T-helper 1 cell (primary cell): ENCODE measurements around the gene IKBKE.

Experiments
- DNase-seq, 5 donors: peaks; one replicate each; pipeline ENCODE4 v3.0.0-alpha.2; 2012 to 2020

The IKBKE gene

DNA sequence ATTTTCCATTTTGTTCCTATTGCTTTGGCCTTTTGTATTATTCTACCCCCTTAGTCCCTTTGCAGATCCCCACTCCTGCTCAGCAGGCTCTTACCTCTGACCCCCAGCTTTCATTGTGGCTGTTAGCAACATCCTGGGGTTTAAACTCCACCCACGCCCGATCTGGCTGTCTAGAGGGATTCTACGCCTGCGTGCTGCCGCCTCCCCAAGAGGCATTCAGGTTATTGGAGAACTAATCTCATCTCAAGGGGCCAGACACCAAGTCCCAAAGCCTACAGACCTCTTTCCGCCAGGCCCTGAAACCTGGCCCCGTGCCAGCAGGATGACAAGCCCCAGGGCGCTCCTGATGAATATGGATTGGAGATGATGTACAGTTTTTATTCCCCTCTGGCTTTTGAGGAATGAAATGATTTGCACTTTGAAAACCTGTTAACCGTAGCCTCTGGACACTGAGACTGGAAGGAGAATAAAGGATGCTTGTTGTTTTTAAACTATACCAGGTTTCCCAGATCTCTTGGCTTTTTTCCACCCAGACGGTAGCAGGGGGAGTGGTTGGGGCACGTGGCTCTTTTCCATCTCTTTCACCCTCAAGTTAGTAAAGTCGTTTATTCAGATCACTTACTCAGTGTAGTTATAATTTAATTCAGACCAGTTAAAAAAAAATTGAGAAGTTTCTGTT, 14.5 kb upstream of the IKBKE start:
- DNase-seq: no peak

DNA sequence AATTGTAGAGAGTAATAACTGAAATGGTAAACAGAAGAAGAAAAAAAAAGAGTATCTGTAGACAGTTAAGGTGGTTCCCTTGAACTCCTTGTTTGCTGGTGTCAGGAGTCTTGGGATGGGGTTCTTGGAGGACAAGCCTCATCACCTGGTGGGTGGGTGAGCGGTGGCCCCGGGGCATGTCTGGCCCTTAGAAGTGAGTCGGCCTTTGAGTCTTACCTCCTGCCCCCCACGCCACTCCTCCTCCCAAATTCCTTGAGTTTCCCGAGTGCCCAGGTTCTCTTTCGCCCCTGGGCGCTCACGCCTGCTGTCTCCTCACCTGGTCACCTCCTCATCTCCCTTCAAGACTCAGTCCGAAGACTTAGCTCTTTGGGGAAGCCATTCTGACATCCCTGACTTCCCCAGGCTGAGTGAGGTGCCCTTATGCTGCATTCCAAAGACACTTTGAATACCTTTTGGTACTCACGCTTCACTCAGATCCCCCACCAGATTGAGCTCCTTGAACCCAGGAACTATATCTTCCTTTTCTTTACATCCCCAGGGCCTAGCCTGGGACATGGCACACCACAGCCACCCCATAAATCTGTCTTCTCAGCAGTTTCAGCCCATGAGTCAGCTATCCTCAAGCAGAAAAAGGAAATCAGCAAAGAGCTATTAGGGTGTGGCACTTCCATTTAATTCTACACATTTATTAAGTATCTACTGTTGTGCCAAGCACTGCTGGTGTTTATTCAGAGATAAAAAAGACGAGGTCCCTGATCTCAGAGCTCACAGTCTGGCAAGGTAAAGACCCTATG, 13.5 kb upstream of the IKBKE start:
- peak in 1 of 5 donors; percentile 16 for DNase-seq

DNA sequence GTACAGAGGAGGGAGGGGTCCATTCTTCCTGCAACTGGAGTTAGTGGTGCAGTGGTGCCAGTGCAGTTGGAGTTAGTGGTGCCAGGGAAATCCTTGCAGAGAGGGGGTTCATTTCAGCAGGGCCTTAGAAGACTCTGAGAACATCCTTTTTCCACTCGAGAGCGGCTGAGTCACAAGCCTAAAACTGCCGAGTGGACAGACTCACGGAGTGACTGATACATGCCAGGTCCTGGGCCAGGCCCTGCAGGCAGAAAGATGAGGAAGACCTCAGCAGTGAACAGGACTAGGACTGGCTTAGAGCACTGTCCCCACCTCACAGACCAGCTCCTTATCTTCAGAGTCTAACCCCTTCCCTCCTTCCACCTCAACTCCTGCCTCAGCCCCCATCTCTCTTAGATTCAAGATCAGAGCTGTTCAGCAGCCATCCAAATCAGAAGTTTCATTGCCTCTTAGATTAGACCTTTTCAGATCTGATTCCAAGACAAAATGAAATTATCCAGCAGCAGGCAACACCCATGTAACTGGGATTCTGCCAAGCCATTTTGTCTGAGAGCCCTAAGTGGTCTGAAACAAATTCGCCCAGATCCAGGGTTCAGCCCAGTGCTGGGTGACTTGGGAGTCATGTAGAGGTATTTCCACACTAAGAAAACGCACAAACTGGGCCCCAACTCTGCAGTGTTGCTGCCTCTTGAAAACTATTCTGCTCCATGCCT, 12.7 kb upstream of the IKBKE start:
- DNase-seq: no peak

DNA sequence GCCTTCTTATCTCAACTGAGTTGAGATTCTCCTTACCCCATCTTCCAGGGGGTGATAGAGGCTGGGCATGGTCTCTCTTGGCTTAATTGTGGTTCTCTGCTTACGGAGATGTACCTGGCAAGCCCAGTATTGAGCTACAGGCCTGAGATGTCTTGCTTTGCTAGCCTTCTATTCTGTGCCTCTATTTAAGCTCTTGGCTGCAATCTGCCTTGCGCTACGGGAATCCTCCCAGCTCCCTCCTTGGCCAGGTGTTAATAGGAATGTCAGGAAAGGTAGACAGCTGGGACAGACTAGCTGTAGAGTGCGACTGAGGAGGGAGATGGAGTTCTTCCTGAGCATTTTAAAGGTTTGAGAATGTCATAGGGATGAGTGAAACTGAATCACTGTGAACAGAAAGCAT, 10.6 kb upstream of the IKBKE start:
- no peak for DNase-seq

DNA sequence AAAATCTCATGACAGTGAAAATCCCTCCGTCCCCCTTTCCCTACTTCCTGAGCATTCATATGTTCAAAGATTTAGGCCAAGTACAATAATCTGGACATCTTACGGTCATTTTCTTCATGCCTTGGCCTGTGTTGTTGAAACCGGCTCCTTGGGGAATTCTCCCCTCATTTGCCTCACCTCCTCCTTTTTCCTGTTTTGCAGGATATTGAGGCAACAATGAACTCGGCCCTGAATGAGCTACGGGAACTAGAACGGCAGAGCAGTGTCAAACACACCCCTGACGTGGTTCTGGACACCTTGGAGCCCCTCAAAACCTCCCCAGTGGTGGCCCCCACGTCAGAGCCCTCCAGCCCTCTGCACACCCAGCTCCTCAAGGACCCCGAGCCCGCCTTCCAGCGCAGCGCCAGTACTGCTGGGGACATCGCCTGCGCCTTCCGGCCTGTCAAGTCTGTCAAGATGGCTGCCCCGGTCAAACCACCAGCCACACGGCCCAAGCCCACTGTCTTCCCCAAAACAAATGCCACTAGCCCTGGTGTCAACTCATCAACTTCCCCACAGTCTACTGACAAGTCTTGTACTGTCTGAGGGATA, 9.3 kb upstream of the IKBKE start:
- no peak for DNase-seq

DNA sequence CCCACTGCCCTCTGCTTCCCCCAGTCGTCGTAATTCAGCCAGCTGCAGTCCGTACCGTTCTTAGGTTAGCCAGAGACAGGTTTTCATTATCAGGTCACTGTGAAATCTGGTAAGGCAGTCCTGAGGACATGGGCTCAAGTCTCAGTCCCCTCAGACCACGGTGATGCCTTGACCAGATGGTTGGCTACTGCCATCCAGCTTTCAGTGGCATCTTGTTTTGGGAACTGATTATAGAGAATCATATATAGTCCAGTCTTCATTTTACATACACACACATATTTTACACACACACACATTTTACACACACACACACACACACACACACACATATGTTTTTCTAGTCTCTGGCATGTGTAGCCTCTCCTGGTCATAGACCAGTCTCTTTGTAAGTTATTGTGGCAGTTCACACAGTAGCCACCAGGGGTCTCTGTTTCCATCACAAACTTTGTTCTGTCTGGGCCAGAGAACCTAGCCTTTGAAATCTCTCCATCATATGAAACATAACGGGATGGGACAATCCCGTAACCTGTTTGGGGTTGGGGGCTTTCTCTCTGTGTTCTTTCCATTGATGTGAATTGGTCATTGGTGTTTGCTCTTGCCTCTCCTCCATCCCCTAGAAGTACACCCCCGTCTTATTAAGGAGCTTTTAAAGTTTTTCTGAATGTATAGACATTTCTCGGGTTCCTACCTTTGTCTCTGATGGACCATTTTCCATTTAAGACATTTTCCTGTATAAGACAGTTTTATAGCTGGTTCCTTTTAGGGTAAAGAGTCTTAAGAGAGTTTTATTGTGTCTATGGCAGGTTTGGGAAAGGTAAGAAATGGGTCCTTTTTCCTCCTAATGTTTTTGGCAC, 8.4 kb upstream of the IKBKE start:
- DNase-seq: peak in 4 of 5 donors; percentile 42 to 72 (median 66)

DNA sequence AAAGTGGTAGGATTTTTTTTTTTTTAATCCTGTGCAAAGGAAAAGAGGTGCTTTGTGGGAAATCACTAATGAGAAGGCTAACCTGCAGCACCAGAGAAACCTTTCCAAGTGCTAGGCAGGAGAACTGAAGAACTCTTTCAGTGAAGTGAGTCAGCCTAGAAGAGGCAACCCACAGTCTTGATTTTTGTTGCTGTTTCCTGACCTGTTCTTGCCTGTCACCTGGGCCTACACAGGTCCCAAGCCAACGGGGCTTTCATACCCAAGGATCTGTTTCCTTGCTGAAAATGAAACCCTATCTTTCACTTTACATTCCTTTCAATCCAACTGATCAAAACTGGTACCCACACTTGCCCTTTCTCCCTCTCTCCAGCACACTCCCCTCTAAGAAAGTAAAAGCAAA, 7.1 kb upstream of the IKBKE start:
- DNase-seq: peak in 1 of 5 donors; percentile 28

DNA sequence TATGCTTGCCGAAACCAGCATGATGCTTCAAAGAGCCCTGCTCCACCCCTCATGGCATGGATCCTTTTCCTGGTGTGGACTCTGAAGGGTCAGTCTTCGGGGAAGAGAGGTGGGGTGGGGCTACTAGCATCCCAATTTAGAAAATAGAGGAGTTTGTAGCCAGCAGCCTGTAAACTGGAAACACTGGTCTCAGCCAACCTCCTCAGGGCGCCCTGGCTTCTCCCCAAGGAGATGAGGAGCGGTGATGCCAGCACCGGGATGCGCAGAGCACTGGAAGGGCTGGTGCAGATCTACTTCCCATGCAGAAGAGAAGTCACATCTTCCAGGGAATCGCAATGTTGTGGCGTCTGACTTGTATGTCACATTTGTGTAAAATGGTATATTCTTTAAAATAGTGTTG, 6.4 kb upstream of the IKBKE start:
- DNase-seq: no peak

DNA sequence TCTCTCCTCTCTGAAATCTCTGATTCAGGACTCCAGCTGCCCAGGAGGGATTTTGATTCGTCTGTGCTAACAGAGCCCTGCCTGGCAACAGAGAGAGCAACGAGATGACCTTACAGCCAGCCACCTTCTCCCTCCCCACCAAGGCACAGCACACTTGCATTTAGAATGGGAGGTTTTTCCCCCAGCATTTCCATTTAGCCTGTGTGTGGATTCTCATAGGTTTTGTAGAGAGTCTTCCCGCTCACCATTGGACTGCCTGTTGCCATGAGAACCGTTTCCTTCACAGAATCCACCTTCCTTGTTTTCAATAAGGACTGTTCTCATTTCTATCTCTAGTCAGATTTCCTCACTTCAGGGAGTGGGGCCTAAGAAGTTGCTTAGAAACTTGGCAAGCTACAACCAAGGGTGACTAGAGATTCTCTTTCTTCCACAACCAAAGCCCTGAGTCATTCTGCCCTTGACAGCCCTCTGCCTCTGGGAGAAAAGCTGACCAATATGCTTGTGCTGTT, 5.8 kb upstream of the IKBKE start:
- no peak for DNase-seq

DNA sequence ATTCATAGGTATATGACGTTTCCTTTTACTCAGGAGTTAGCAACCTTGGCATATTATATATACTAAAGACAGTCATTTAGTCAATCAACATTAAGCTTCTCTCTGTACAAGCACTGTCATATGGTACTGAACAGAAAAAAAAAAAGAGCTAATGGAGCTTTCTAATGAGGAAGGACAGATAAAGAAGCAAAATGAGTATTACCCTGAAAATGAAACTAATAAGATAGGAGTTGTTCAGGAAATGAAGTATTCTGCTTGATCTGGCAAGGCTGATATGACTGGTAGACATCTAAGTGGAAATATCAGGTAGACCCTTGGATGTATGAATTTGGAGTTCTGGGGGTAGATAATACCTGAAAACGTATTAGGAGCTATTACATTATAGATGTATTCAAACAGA, 4.3 kb upstream of the IKBKE start:
- peak in 1 of 5 donors; percentile 66 for DNase-seq

DNA sequence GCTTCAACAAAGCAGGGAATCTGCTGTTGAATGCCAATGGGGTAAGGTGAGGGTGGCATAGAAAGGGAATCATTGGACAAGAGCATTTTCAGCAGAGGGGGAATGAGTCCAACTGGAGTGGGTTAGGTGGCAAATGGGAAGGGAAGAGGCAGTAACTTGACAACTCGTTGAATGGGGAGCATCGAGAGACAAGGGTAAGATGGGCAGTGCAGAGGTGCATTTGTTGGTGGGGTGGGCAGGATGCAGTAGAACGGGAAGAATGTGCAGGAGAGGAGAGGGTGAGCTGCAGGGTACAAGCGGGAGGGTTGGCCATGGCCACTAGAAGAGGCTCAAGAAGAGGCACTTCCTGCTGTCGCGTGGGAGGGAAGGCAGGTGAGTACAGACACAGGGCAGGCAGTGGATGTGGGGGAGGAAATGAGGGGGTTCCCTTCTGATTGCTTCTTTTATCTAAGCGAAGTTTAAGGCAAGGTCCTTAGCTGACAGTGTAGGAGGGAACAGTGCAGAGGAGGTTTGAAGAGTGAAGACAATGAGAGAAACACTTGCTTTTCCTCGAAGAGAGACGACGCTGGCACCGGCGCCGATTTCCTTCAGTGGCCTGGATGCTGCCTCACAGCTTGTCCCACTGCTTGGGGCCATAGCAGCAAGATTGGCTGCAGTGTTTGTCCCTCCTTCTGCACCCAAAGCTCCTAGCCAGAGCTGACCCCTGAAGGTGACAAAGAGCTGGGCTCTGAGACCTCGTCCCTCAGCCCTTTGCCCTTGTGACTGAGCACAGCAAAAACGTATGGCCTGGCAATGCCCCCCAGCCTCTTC, 3.2 kb upstream of the IKBKE start:
- peak in 1 of 5 donors; percentile 32 for DNase-seq

DNA sequence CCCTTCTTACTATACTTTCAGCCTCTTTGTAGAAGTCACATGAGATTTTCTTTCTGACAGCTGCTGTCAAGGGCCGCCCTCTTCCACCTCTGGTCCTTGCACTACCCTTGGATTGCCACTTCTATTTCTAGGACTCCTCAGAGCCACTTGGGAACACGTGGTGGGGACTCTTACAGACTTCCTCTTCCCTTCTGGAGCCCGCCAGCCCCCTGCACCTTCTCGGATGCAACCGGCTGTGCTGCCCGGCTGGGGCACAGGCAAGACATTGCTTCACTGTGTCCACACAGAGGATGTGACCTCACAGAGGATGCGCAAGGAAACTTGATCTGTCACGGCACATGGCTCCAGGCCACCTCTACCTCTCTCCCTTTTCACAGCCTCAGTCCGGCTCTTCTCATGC, 2.4 kb upstream of the IKBKE start:
- peak in 1 of 5 donors; percentile 45 for DNase-seq

DNA sequence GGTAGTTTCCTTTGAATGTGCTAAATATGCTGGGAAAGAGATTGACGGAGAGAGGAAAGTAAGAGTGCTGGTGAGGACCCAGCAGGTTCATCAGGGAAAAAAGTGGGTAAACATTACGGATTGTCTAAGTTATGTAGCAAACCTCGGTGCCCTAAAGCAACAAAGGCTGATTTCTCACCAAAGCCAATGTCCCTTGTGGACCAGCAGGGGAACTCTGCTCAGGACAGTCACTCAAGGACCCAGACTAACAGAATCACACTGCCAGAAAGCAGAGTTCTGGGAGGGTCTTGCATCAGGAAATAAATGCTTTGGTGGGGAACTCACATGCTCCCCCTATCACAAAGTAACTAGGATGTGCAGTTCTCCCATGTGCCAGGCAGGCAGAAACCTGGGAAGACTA, 1.7 kb upstream of the IKBKE start:
- no peak for DNase-seq

DNA sequence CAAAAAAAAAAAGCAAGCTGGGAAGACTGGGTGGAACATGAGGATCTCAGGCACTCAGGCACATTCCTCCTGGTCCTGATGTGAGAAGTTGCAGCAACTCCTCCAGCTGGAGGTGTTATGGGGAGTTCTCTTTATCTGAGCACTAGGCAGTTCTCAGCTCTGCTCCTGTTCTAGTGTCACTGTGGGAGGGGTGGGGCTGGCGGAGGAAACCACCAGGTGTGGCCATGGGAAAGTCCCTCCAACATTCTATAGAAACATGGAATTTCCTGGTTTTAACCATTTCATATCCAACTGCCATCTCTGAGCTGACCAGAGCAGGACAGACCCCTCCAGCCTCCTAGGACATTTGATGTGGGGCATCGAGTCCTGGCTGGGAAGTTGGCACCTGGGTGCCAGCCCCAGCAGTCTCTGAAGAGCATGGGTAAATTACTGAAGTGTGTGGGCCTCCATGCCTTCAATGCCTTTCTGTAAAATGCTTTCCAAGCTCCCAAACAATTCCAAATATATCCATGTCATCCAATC, 804 bp upstream of the IKBKE start:
- DNase-seq: peak in 3 of 5 donors; percentile 22 to 24 (median 23)

DNA sequence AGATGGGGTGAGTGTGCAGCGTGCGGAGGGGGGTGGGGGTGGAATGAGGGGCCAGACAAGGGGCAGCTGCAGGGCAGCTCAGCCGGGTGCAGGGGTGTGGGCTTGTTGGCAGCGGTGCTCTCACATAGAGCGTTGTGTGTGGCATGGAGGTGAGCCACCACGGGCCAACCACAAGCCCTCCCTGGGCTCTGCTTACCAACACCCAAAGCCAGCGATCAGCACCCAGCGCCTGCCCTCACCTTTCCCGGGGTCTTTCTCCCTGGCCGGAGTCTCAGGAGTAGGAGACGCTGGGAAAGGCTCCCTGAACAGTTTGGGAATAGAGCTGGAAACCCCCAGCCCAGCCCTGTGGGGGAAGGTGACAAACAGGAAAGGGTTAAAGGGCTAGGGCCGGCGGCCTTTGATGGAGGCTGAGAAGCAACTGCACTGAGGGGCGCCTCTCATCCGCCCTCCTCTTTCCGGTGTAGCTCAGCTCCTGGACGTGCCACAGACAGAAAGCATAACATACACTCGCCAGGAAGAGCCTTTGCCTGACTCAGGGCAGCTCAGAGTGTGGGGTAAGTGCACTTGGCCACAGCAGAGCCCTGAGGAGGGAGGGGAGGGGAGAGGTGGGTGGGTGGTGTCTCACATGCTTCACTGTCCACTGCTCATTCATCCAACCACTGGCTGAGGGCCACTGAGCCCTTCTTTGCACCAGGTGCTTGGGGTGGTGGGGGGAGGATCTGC, 577 bp downstream of the IKBKE start:
- DNase-seq: peak in 2 of 5 donors; percentile 21 to 72

DNA sequence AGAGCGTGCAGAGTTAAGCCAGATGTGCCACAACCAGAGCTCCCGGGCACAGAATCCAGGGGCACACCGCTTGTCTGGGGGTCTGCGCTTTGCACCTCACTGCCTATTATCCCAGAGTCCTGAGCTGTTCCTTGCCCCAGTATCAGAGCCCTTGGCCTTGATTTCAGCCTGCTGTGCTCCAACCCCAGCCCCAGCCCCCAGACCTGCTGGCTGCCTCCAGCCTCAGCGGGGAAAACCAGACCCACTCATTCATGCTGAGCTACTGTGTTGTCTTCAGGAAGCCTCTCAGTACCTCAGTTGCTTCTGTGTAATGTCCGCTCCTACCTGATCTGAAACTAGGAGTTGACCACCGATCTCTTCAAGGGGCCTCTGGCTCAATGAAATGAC, 1.1 kb downstream of the IKBKE start:
- peak in 1 of 5 donors; percentile 22 for DNase-seq

DNA sequence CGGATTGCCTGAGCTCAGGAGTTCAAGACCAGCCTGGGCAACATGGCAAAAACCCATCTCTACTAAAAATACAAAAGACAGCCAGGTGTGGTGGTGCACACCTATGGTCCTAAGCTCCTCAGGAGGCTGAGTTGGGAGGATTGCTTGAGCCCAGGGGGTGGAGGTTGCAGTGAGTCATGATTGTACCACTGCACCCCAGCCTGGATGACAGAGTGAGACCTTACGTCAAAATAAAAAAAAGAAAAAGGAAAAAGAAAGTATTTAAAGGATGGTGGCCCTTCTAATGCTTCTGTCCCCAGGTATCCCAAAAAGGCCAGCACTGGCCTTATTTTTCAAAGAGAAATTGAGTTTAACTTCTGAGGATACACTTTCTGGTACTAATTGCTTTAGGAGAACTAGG, 1.7 kb downstream of the IKBKE start:
- DNase-seq: peak in 1 of 5 donors; percentile 34

DNA sequence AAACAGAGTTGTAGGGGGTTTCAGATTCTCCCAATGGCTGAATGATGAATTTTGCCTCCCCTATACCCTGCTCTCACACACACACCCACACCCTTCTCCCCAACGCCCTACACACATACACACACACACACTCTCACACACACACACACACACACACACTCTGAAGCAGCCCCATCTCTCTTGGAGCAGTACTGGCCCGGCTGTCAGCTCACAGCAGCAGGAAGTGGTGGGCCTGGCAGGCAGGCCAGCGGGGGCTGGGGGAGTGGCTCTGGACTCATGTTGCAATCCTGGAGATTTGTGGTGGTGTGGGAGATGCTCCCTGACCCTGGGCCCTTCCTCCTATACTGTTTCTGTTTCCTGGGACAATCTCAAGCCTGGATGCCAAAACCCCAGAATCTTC, 2.2 kb downstream of the IKBKE start:
- DNase-seq: peak in 1 of 5 donors; percentile 64

DNA sequence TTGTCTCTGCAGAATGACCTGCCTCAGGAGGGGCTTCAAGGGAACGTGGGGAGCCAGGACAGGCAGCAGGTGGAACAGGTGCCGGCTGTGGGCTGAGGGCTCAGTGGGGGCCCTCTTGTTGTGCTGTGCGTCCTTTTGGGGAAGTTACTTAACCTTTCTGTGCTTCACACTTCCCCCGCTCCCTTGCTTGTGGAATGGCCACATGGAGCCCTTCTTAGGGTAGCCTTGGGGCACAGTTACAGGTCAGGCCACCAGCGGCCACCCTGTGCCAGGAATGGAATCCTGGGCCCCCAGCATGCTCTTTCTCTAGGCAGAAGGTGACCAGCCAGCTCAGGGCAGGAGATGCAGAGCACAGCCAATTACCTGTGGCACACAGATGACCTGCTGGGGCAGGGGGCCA, 2.6 kb downstream of the IKBKE start:
- DNase-seq: no peak

DNA sequence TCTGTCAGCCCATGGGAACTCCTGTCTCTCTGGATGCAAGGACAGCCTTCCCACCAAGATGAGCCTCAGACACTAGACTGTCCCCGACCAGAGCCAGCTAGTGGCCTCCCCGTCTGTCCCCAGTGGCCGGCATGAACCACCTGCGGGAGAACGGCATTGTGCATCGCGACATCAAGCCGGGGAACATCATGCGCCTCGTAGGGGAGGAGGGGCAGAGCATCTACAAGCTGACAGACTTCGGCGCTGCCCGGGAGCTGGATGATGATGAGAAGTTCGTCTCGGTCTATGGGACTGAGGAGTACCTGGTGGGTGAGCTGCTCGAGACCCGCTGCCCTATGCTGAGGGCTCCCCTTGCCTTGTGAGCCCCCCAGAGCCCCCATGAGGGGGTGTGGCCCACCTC, 5.8 kb downstream of the IKBKE start:
- no peak for DNase-seq
